HUDEP-2 (cell line): ENCODE measurements around the gene TECPR1.
A peak's percentile ranks its signal among the peaks of the same experiment; 100 is the strongest.

ENCODE experiments used
- DNase-seq, 76 experiments: peaks; one replicate each; lab custom pipeline; 2025; ENCODE audit not compliant: unreplicated experiment in 76 of 76; lab: John Stamatoyannopoulos, UW

The TECPR1 gene

DNA sequence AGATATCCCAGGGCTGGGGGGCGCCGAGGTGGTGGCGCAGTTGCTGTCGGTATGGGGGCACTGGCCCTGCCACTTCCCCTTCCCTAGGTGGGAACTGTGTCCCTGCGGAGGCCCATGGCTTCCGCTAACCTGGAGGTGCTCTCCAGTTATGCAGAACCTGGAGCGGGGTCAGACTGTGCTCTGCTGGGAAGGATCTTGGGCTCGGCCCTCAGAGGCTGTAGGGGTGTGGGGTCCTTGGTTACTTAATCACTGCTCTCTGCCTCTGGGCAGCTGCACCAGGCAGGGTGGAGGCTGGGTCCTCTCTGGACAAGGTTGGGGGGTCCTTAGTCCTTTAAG lies 31.8 kb upstream of the TECPR1 start:
- DNase-seq = no peak

DNA sequence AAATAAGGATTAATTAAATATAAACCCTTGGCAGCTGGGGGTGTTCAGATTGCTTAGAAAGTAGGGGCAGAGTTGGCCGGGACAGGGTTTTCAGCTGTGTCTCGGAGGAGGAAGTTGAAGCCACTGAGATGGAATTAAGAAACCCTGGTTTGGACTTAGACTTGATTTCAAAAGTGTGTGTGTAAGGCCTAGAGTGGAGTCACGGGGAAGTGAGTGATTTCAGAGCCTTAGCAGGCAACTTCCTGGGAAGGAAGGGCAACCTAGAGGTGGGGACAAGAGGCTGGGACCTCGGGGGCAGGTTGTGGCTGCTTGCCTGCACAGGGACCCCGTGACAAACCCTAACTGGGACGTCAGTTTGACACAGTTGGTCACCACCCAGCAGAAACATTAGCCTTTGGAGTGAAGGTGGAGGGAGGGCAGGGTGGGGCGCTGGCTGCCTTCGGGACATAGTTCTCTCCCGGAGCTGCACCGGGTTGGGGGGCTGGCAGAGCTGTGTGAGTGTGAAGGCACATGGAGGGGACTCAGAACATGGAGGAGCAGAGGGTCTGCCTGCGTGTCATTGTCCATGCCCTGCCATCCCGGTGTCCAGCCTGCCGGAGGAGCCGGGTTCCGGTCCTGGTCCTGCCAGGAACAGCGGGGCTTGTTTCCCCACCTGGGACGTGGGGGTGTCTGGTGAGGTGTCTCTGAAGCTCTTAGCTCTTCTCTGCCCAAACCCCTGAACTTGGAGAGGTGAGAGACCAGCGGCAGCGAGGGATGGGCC lies 31.3 kb upstream of the TECPR1 start:
- DNase-seq = no peak

- no peak for DNase-seq
Observed at GRCh38 chr7:98282703-98283102, 30.7 kb upstream of the TECPR1 start.

DNA sequence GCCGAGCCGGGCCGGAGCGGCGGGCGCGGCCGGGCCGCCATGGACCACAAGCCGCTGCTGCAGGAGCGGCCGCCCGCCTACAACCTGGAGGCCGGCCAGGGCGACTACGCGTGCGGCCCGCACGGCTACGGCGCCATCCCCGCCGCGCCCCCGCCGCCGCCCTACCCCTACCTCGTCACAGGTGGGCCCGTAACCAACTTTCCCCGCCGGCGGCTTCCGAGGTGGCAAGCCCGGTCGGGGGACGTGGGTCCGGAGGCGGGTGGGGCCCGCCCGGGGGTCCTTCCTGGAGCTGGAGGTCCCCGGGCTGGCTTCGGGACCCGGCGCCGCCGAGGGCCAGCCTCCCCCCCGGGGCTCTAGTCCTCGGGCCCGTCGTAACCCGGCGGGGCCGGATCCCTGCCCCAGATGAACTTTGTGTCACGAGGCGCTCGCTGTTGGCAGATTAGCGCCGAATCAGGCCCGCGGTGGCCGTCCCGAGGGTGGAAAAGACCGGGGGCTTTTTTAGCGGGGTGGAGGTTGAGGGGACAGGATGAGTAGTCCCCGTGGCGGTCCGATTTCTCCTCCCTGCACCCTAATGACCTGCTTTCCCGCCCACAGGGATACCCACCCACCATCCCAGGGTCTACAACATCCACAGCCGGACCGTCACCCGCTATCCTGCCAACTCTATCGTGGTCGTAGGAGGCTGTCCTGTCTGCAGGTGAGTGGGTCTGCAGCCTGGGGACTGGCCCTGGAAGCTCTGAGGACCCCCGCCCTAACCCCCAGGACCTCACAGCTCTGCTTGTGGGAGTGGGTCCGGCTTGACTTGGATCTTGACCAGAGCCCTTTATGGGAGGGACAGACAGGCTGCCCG lies 29.9 kb upstream of the TECPR1 start:
- peak in 12 of 76 experiments; percentile 11 to 42 (median 28) for DNase-seq

GRCh38 chr7:98280791-98281756 lies 29.0 kb upstream of the TECPR1 start, which contains the start of gene BRI3:
BRI3 (plus strand) TSS chr7:98281686; CDS start chr7:98281796, 110 bp downstream.
- DNase-seq = peak in 74 of 76 experiments; percentile 34 to 93 (median 86)

DNA sequence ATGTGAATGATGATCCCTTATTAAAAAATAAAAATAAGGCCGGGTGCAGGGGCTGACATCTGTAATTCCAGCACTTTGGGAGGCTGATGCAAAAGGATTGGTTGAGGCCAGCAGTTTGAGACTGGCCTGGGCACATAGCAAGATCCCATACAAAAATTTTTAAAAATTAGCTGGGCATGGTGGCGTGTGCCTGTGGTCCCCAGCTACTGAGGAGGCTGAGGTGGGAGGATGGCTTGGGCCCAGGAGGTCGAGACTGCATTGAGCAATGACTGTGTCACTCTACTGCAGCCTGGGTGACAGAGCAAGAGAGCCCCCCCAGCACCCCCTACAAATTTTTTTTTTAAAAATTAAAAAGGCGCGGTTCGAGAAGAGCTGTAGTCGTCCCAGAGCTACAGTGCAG lies 28.3 kb upstream of the TECPR1 start:
- no peak for DNase-seq

GRCh38 chr7:98278936-98279335 lies 26.9 kb upstream of the TECPR1 start:
- no peak for DNase-seq

- no peak for DNase-seq
Observed at GRCh38 chr7:98278408-98278807, 26.4 kb upstream of the TECPR1 start.

DNA sequence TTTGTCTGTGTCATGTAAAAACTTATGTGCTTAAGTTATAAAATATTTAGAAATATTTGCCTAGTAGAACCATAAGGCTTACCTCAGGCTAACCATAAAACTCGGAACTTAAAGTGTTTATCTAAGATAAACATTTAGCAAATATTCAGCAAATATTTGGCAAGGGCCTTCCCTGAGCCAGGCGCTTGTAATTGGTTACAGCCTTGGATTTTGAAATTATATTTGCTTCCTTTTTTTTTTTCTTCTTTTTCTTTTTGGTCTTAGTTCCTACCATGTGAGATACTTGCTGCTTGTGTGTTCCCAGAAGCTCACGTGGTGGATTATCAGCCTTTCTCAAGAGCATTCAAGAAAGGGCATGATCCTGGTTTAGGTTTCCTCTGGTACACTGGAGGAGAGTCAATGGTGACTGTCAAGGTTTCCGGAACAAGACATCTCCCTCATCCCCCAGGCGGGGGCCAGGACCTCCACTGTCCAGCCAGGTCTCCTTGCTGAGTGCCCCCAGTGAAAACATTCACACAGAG lies 24.3 kb upstream of the TECPR1 start:
- DNase-seq = no peak

DNA sequence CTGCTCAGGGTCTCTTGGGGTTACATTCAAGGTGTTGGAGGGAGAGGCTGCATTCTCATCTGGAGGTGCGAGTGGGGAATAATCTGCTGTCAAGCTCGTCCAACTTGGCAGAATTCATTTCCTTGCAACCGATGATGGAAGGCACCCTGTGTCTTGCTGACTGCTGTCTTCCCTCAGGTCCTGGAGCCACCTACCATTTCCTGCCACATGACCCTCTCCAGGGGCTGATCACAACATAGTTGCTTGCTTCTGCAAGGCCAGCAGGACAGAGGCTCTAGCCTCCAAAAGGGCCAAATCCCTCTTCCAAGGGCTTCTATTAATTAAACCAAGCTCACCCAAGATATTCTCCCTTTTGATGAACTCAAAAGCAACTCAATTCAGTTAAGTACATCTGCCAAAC lies 15.3 kb upstream of the TECPR1 start:
- no peak for DNase-seq

DNA sequence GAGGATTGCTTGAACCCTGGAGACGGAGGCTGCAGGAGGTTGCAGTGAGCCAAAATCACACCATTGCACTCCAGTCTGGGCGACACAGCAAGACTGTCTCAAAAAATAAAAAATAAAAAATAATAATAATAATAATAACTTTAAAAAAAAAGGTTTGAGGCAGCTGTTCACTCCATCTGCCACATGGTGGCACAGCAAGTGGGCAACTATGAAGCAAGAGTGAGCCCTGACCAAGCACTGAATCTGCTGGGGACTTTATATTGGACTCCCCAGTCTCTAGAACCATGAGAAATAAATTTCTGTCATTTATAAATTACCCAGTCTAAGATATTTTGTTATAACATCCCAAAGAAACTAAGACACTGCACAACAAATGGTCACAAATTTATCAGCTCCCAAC lies 14.8 kb upstream of the TECPR1 start:
- no peak for DNase-seq

GRCh38 chr7:98265841-98266271 lies 13.8 kb upstream of the TECPR1 start:
- DNase-seq = no peak

- no peak for DNase-seq
Observed at GRCh38 chr7:98257701-98258100, 5.7 kb upstream of the TECPR1 start.

DNA sequence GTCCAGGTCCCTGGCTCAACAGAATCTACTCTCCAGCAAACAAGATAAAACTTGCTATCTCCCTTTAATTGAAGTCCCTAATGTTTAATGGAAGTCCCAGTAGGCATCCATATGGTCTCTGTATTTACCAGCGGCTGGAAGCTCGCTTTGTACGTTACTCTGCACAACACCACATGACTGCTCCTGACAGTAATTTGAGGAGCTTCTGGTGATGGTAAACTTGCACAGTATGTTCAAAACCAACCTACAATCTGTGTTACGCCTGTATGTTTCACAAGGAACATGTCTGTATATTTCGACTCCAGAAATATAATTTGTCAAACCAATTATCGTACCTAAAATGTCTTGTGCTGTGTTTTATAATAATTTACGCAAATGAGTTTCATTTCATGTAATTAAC lies 4.4 kb upstream of the TECPR1 start:
- DNase-seq = no peak

DNA sequence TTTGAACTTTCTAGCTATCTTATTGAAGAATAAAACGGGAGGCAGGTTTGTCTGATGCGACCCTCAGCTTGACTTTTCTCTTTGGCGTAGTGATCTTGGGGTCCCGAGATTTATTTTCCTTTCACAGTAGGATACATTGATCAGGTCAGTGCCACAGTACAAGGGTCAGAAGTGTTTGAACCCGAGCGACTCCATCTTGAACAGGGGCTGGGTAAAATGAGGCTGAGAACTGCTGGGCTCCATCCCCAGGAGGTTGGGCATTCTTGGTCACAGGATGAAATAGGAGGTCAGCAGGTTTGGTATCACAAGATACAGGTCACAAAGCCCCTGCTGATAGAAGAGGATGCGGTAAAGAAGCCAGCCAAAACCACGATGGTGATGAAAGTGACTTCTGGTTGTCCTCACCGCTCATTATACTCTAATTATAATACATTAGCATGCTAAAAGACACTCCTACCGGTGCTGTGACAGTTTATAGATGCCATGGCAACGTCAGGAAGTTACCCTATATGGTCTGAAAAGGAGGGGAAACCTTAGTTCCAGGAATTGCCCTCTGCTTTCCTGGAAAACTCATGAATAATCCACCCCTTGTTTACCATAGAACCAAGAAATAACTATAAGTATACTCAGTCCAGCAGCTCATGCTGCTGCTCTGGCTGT lies 3.0 kb upstream of the TECPR1 start:
- DNase-seq = peak in 8 of 76 experiments; percentile 3 to 35 (median 9)

DNA sequence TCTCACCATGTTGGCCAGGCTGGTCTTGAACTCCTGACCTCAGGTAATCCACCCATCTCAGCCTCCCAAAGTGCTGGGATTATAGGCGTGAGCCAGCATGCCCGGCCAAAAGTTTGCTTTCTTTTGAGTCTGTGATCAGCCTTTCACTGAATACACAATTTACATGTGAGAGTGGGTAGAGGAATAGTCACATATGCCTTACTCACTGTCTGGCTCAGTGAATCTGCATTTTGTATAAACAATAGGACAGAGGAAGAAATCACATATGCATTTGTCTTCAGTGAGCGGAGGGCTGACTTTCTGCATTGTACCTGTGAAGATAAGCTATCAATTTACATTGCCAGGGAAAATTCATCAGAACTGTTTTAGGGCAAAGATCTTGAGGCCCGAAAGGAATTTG lies 2.5 kb upstream of the TECPR1 start:
- no peak for DNase-seq

- DNase-seq = no peak
Observed at GRCh38 chr7:98252425-98253054, 508 bp upstream of the TECPR1 start.

DNA sequence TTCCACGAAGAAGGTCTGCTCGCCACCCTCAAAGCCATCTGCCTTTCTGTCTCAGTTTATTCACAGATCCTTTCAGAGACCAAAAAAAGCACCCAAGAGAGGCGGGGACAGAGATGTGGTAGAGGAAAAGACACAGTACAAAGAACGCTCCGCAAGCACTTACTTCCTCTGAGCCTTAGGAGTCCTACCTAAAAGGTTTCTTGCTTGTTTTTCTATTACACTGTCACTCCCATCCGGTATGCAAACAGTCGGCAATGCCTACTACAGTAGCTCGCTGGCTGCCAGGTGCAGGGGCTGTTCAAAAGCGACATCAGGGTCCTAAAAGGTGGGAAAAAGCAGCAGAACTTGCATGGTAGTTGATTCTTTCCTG lies 816 bp downstream of the TECPR1 start:
- DNase-seq = no peak

DNA sequence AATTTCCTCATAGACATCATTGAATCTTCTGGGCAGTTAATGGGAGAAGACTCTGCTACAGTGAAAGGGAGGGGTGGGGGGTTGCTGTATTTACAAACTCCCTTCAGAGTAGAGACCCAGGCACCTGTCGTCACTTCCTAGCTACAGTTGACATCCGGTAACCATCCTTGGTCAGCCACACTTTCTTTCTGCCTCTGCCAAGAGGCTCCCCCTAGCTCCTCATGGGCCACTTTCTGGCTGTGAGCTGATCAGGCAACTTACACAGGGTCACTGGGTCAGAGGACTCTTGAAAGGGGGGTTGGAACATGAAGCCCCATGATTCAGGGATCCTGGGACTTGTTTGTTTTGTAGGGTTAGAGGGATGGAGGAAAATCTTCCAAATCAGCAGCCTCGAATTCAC lies 1.2 kb downstream of the TECPR1 start:
- DNase-seq = no peak

GRCh38 chr7:98249106-98249505 lies 2.9 kb downstream of the TECPR1 start:
- DNase-seq = no peak
